NB4 (cell line): ENCODE measurements around the gene ENG.

Source experiments
- POLR2A ChIP-seq: IDR thresholded peaks from 2 replicates; pipeline ENCODE4 v1.6.1; 2011; ENCODE audit warnings: mild to moderate bottlenecking; ENCODE audit not compliant: insufficient read length; ENCODE audit errors: extremely low read depth
- TF ChIP-seq, protein P1 (sequence below): IDR thresholded peaks from 2 replicates; pipeline ENCODE4 v1.6.1; 2011; ENCODE audit warnings: low read depth, low read length
- TF ChIP-seq, protein P2 (sequence below): IDR thresholded peaks from one replicate; pipeline ENCODE4 v1.5.1; 2012; ENCODE audit warnings: low read depth, low read length

DNA sequence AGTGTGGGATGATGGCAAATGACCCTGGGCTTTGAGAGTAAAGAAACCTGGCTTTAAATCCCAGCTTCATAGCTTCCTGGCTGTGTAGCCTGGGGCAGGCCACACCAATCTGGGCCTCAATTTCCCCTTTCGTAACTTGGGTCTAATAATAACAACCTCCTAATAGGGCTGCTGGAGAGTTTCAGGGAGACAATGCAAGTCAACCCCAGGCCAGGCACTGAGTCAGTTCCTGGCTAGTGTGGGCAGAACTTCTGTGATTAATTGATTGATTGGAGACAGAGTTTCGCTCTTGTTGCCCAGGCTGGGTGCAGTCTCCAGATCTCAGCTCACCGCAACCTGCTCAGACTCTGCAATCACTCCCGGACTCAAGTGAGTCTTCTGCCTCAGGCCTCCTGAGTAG, 72.7 kb downstream of the ENG start:
- TF ChIP-seq, protein P1, sequence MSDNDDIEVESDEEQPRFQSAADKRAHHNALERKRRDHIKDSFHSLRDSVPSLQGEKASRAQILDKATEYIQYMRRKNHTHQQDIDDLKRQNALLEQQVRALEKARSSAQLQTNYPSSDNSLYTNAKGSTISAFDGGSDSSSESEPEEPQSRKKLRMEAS = no peak
- TF ChIP-seq, protein P2, sequence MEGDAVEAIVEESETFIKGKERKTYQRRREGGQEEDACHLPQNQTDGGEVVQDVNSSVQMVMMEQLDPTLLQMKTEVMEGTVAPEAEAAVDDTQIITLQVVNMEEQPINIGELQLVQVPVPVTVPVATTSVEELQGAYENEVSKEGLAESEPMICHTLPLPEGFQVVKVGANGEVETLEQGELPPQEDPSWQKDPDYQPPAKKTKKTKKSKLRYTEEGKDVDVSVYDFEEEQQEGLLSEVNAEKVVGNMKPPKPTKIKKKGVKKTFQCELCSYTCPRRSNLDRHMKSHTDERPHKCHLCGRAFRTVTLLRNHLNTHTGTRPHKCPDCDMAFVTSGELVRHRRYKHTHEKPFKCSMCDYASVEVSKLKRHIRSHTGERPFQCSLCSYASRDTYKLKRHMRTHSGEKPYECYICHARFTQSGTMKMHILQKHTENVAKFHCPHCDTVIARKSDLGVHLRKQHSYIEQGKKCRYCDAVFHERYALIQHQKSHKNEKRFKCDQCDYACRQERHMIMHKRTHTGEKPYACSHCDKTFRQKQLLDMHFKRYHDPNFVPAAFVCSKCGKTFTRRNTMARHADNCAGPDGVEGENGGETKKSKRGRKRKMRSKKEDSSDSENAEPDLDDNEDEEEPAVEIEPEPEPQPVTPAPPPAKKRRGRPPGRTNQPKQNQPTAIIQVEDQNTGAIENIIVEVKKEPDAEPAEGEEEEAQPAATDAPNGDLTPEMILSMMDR = no peak
- no peak for TF ChIP-seq POLR2A
